ENCODE results near the gene EXOC2. TPM values are rescaled to one million over a fixed set of nuclear protein-coding genes. Genes with fewer than 3 reads are reported as not detected.

The EXOC2 gene
- total RNA-seq, 4 donors from 2014 or later = 19.5 to 23.6 (median 20.9) TPM

DNA sequence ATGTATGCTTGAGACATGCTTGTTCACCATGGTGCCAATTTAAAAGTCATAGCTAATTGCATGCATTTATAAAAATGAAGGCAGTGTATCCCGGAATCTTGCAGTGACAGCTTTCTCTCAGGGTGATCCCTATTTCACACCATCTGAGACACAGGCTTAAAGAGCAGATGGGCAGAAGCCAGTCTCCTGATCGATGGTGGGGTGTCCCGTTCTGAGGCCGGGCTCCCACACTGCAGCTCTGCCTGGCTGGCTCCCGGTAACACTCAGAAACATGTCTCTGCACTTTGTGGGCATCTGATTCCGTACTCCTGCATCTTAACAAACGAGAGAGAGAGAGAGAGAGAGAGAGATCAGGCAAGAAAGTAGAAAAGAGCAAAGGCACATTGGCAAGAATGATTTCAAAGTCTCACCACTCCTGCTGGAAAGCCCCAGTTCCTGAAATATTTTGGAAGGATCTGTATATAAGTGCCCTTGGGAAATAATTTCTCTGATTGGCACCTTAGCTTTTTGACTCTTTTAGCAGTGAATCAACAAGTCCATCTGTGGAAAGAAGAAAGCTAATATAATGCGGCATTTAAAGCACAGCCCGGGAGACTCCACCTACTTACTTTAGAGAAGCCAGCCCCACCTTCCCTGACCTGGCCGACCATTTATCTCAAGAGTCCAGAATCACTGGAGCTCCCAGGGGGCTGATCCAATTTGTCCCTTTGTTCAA lies 36.8 kb upstream of the EXOC2 start:
- TF ChIP-seq, protein P1, sequence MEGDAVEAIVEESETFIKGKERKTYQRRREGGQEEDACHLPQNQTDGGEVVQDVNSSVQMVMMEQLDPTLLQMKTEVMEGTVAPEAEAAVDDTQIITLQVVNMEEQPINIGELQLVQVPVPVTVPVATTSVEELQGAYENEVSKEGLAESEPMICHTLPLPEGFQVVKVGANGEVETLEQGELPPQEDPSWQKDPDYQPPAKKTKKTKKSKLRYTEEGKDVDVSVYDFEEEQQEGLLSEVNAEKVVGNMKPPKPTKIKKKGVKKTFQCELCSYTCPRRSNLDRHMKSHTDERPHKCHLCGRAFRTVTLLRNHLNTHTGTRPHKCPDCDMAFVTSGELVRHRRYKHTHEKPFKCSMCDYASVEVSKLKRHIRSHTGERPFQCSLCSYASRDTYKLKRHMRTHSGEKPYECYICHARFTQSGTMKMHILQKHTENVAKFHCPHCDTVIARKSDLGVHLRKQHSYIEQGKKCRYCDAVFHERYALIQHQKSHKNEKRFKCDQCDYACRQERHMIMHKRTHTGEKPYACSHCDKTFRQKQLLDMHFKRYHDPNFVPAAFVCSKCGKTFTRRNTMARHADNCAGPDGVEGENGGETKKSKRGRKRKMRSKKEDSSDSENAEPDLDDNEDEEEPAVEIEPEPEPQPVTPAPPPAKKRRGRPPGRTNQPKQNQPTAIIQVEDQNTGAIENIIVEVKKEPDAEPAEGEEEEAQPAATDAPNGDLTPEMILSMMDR (IDR thresholded peaks at IDR 0.05) = no peak
- TF ChIP-seq POLR2A (IDR thresholded peaks at IDR 0.05) = no peak
- 45 to 47% methylated on average over 10 of the region's 10 CpGs for WGBS, 2 donors
- no peak for DNase-seq (ENCODE audit: low spot score in 2 of 2)
- intact Hi-C loops (cut with DNase I; ENCODE audit: low total_unique reads) = no loop called here
- no peak overlapping the region for H3K4me3 ChIP-seq (ENCODE audit: low read depth, poor library complexity, severe bottlenecking)

DNA sequence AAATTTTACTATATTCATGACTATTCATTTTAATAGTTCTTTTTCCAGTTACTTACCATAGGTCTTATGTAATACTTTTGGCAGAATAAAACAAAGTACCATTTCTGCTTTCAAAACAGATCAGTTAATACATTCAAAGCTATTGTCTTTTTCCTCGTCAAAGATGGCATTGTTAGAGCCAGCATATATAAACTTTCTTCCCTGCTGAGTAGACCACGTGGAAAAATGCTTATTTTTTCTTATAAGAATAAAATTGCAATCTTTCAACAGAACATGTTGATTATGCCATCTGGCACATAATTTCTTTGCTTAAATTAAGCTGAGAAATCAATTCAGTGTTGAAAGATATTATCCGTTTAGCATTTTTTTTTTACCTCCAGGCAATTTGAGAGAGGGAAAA lies 34.9 kb upstream of the EXOC2 start:
- WGBS, 2 donors = 41 to 42% methylated on average over 3 of the region's 3 CpGs

DNA sequence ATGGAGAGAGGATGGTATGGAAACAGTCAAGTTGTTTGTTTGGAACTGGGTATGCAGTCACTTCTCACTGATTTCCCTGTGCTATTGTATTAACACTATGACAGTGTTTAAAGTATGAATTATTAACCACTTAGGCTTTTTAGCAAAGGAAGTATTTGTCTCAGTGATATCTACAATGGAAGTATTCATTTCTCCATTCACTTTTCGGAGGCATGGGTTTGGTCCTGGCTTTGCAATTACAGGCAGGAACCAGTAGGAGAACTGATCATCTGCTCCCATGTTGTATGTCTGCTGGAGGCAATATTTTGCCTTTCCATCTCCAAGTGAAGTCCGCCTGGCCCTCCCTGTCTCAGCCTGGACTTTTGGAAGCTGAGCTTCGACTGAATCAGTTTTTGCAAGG lies 30.6 kb upstream of the EXOC2 start:
- no peak overlapping the region for H3K4me3 ChIP-seq (ENCODE audit: low read depth, poor library complexity, severe bottlenecking)
- TF ChIP-seq POLR2A (IDR thresholded peaks at IDR 0.05) = no peak
- TF ChIP-seq, protein P1 (IDR thresholded peaks at IDR 0.05) = no peak
- WGBS, 2 donors = 82 to 90% methylated on average over 3 of the region's 3 CpGs
- intact Hi-C loops (cut with DNase I; ENCODE audit: low total_unique reads) = no loop called here
- no peak for DNase-seq (ENCODE audit: low spot score in 2 of 2)

More for the DNA sequence above, 34.9 kb upstream of the EXOC2 start:
- TF ChIP-seq, protein P1 (IDR thresholded peaks at IDR 0.05) = no peak
- no peak for TF ChIP-seq POLR2A (IDR thresholded peaks at IDR 0.05)
- no peak for DNase-seq (ENCODE audit: low spot score in 2 of 2)
- no peak overlapping the region for H3K4me3 ChIP-seq (ENCODE audit: low read depth, poor library complexity, severe bottlenecking)
- intact Hi-C loops (cut with DNase I; ENCODE audit: low total_unique reads) = no loop called here

DNA sequence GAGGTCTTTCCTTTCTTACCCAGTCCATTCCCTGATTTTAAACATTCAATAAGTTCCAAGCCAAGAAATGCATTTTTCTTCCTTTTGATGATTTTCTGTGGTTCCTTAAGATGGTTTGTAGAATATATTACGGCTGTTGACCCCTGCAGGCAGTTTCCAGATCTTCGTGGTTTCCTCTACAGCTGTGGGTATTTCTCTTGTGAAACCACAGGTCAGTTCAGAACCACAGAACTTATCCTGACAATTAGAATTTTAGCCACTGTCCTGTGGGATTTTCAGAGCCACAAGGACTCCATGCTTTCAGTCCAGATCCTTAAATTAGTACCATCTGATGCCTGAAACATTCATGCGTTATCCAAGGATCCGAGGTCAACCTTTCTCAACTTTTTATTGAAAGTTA lies 29.7 kb upstream of the EXOC2 start:
- no peak overlapping the region for H3K4me3 ChIP-seq (ENCODE audit: low read depth, poor library complexity, severe bottlenecking)
- DNase-seq (ENCODE audit: low spot score in 2 of 2) = no peak
- intact Hi-C loops (cut with DNase I; ENCODE audit: low total_unique reads) = no loop called here
- no peak for TF ChIP-seq POLR2A (IDR thresholded peaks at IDR 0.05)
- TF ChIP-seq, protein P1 (IDR thresholded peaks at IDR 0.05) = no peak
- 81% methylated on average over 4 of the region's 4 CpGs for WGBS, 2 donors

DNA sequence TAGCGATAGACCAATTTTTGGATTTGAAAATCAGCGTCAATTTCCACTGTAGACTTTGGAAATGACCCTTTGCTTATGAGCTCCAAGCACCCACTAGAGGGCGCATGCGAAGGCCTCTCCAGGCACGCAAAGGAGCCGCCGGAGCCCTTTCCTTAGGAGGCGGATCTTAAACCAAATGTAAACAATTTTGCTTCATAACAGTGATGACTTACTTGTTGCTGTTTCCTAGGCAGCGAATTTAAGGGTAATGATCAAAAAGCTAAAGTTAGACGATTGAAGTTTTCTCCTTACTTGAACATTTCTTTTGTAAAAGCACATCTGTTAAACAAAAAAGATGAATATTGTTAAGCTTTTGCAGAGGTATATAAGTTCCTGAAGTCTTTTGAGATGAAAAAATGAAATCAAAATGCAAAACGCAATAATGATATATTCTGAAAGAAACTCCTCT lies 29.2 kb upstream of the EXOC2 start:
- no peak for TF ChIP-seq POLR2A (IDR thresholded peaks at IDR 0.05)
- TF ChIP-seq, protein P1 (IDR thresholded peaks at IDR 0.05) = no peak
- intact Hi-C loops (cut with DNase I; ENCODE audit: low total_unique reads) = no loop called here
- DNase-seq (ENCODE audit: low spot score in 2 of 2) = peak; percentile 47 to 91
- H3K4me3 ChIP-seq (ENCODE audit: low read depth, poor library complexity, severe bottlenecking) = no peak overlapping the region
- 11 to 14% methylated on average over 11 of the region's 11 CpGs for WGBS, 2 donors

DNA sequence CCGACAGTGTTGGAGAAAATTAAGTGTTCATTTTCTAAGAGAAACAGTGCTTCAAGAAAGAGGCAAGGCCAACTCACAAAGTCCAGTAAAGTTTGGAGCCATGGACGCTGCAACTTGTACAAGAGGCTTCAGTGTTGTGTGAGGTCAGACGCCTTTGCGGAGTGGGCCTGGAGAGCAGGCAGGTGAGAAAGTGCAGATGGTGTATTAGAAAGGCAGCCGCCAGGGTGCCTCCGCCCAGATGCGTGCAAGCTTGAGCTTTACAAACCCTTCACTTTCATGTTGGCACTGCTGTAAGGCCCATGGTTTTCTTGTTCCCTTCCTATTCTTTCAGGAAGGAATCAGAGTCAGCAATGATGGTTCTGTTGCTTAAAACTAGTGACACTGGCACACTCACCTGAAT lies 25.4 kb upstream of the EXOC2 start:
- H3K4me3 ChIP-seq (ENCODE audit: low read depth, poor library complexity, severe bottlenecking) = no peak overlapping the region
- intact Hi-C loops (cut with DNase I; ENCODE audit: low total_unique reads) = no loop called here
- 87 to 95% methylated on average over 7 of the region's 7 CpGs for WGBS, 2 donors
- no peak for DNase-seq (ENCODE audit: low spot score in 2 of 2)
- TF ChIP-seq, protein P1 (IDR thresholded peaks at IDR 0.05) = no peak
- TF ChIP-seq POLR2A (IDR thresholded peaks at IDR 0.05) = no peak

Data from lower leg skin (tissue), 4 donors.